NCI-H460 (cell line): ENCODE data around the gene TRIM65. TPM values are rescaled to one million over a fixed set of nuclear protein-coding genes. Genes with fewer than 3 reads are reported as not detected.
"Not testable (repeated sequence)": the region's sequence is repeated elsewhere in the genome, so short reads cannot be mapped to it uniquely, and the experiment has no call there.

ENCODE experiments used
- DNase-seq: peaks from one replicate; pipeline ENCODE4 v3.0.0-alpha.2; 2016; ENCODE audit warnings: low read depth; ENCODE audit errors: extremely low read depth
- total RNA-seq: library from RNA; depleted of rRNA; stranded (reverse); fragments of >200 nt; shearing (Covaris generic); gene quantifications from 2 replicates; pipeline ENCODE4 v1.2.3, GENCODE V29; 2014

TRIM65 gene
- total RNA-seq, 1 experiment from 2014 or later = 32.0 TPM

- DNase-seq = peak; percentile 100
Observed at GRCh38 chr17:75855310-75856061, 41.3 kb downstream of the TRIM65 start, which contains the start of gene WBP2. Gene WBP2, minus strand, starts transcription at chr17:75855335. Its CDS starts 38 bp downstream, at chr17:75855297.

GRCh38 chr17:75854881-75855309, 41.9 kb downstream of the TRIM65 start:
- DNase-seq = no peak

- DNase-seq = no peak
Observed at GRCh38 chr17:75854101-75854748, 42.5 kb downstream of the TRIM65 start.

GRCh38 chr17:75853433-75853832, 43.3 kb downstream of the TRIM65 start:
- no peak for DNase-seq

GRCh38 chr17:75851693-75851991, 45.1 kb downstream of the TRIM65 start:
- not testable (repeated sequence) for DNase-seq

- DNase-seq = no peak
Observed at GRCh38 chr17:75850928-75851692, 45.6 kb downstream of the TRIM65 start.

GRCh38 chr17:75849724-75850123, 47.0 kb downstream of the TRIM65 start:
- DNase-seq = no peak

- DNase-seq = no peak
Observed at GRCh38 chr17:75849279-75849646, 47.5 kb downstream of the TRIM65 start.

GRCh38 chr17:75848523-75849278, 48.0 kb downstream of the TRIM65 start:
- DNase-seq = peak; percentile 48

GRCh38 chr17:75847614-75848522, 48.9 kb downstream of the TRIM65 start:
- DNase-seq = no peak

GRCh38 chr17:75846692-75847613, 49.8 kb downstream of the TRIM65 start:
- no peak for DNase-seq

- DNase-seq = no peak
Observed at GRCh38 chr17:75845933-75846691, 50.6 kb downstream of the TRIM65 start.

- peak; percentile 78 for DNase-seq
Observed at GRCh38 chr17:75845058-75845711, 51.6 kb downstream of the TRIM65 start.

GRCh38 chr17:75844530-75845057, 52.2 kb downstream of the TRIM65 start:
- no peak for DNase-seq

- DNase-seq = no peak
Observed at GRCh38 chr17:75843577-75844529, 52.9 kb downstream of the TRIM65 start, which contains the start of gene UNC13D. Gene UNC13D, minus strand, starts transcription at chr17:75844404. Its CDS starts 67 bp downstream, at chr17:75844337.
